NT2/D1 (cell line): ENCODE measurements around the gene WNT9B.

Source experiments
- SUZ12 ChIP-seq: IDR thresholded peaks from 2 replicates; pipeline ENCODE4 v1.6.1; 2011; ENCODE audit not compliant: insufficient read length, insufficient read depth; ENCODE audit errors: extremely low read depth
- YY1 ChIP-seq: IDR thresholded peaks from 2 replicates; pipeline ENCODE4 v1.6.1; 2011; ENCODE audit not compliant: insufficient read length, insufficient read depth
- ZNF274 ChIP-seq: IDR thresholded peaks from 2 replicates; pipeline ENCODE4 v1.6.1; 2011; ENCODE audit warnings: mild to moderate bottlenecking, low read depth, low read length

DNA sequence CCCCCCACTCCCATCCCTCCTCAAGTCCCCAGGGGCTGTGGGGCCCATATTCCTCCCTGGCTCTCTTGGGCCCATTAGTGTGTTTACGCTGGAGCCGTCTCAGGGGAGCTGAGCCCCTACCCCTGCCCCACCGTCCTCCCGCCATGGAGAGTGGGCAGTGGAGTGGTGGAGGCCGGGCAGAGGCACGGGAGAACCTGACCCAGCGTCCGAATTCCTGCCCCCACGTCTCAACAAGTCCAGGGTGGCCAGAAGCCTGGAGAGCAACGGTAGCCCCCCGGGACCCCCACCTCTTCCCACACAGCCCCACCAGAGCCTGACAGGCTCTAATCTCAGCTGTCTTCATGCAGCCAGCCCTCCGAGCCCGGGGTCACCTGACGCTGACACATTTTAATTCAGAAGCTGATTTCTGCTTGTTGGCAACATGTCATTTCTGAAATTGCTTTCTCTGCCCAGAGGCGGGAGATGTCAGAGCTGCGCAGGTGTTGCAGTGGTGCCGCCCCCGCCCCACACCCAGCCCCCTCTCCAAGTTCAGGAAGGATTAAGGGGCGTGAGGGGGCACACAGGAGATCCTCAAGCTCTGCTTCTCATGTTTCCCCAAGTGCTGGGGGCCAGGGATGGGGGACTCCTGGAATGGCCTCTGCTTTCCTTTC lies 32.6 kb downstream of the WNT9B start:
- TF ChIP-seq SUZ12 (no peak), ZNF274 (no peak), YY1 (no peak)
